ENCODE results near the gene NELFE. TPM values are rescaled to one million over a fixed set of nuclear protein-coding genes. Genes with fewer than 3 reads are reported as not detected.

Gene NELFE
- total RNA-seq, 1 donor from 2014 or later = 50.6 TPM

DNA sequence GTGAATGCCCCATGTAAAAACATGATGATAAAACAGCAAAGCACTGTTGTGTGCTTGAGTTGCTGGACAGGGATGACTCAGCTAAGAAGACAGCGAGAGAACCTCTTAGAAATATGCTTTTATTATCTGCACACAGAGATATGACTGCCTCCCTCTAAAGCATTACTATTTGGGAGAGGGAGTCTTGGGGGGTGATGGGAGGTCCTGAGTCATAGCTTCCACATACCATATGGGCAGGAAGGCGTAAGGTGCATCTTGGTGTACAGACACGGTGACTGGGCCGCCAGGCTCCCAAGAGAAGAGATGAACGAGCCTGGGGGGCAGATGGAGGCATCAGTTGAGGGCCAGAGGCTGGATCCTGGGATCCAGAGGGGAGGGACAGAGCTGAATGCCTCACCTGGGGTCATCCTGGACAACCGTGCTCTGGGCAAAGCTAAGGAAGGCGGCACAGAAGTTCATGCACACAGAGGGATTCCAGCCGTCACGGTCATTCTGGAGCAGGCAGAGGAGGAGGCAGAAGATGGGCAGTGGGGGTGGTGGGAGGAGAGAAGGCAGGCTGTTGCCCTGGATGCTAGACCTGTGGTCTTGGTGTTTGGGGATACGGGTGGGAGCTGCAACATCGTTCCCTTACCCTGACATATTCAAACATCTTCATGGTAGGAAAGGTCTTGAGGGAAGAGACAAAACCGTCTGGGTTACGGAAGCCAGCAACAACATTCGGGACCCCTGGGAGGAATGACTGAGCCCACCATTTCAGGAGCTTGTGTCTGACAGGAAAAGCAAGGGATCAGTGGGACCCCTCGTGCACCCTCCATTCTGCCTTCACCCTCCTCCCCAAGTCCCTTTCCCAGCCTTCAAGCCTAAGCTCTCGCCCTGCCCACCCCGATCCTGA lies 11.2 kb upstream of the NELFE start:
- H3K9me3 Mint-ChIP-seq (ENCODE audit: low read depth) = no peaks in the 10 kb centered on the region
- no peaks in the 10 kb centered on the region for H3K27me3 Mint-ChIP-seq (ENCODE audit: low read depth)
- TF ChIP-seq CTCF (IDR thresholded peaks at IDR 0.05) = no peak
- peaks cover 18% of the 10 kb centered on the region for H3K36me3 Mint-ChIP-seq (ENCODE audit: low read depth)
- peak; percentile 44 for DNase-seq (ENCODE audit: low spot score)
- H3K27ac Mint-ChIP-seq (ENCODE audit: unreplicated experiment) = peak overlapping the region; percentile 100
- peak overlapping the region; percentile 96 for H3K4me3 Mint-ChIP-seq (ENCODE audit: unreplicated experiment)
- H3K4me1 Mint-ChIP-seq (ENCODE audit: low read depth) = peaks cover 36% of the 10 kb centered on the region

GRCh38 chr6:31968791-31969711 lies 10.3 kb upstream of the NELFE start:
- no peak overlapping the region for H3K4me3 Mint-ChIP-seq (ENCODE audit: unreplicated experiment)
- H3K4me1 Mint-ChIP-seq (ENCODE audit: low read depth) = peaks cover 36% of the 10 kb centered on the region
- DNase-seq (ENCODE audit: low spot score) = peak; percentile 91
- no peaks in the 10 kb centered on the region for H3K9me3 Mint-ChIP-seq (ENCODE audit: low read depth)
- no peak overlapping the region for H3K27ac Mint-ChIP-seq (ENCODE audit: unreplicated experiment)
- TF ChIP-seq CTCF (IDR thresholded peaks at IDR 0.05) = no peak
- peaks cover 19% of the 10 kb centered on the region for H3K36me3 Mint-ChIP-seq (ENCODE audit: low read depth)
- H3K27me3 Mint-ChIP-seq (ENCODE audit: low read depth) = no peaks in the 10 kb centered on the region

- Mint-ChIP-seq H3K27ac (ENCODE audit: unreplicated experiment) (no peak overlapping the region), H3K4me1 (ENCODE audit: low read depth) (peaks cover 31% of the 10 kb centered on the region), H3K27me3 (ENCODE audit: low read depth) (no peaks in the 10 kb centered on the region), H3K9me3 (ENCODE audit: low read depth) (no peaks in the 10 kb centered on the region), H3K36me3 (ENCODE audit: low read depth) (peaks cover 22% of the 10 kb centered on the region), H3K4me3 (ENCODE audit: unreplicated experiment) (no peak overlapping the region)
- TF ChIP-seq CTCF (IDR thresholded peaks at IDR 0.05) = no peak
- no peak for DNase-seq (ENCODE audit: low spot score)
Measured at GRCh38 chr6:31968326-31968725, 9.6 kb upstream of the NELFE start.

DNA sequence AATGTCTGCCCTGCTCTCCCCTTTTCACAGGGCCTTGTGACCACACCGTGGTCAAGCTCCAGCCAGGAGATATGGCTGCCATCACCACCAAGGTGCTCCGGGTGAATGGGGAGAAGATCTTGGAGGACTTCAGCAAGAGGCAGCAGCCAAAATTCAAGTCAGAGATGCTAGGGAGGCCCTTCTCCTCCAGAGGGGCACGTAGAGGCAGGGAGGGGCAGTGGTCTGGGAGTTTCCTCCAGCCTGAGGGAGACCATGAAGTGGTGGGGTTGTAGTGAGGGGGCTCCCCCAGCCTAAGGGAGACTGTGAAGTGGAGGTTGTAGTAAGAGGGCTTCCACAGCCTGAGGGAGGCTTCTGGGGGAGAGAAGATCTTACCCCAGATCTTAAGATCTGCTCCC lies 9.2 kb upstream of the NELFE start:
- Mint-ChIP-seq H3K4me3 (ENCODE audit: unreplicated experiment) (peak overlapping the region; percentile 10), H3K36me3 (ENCODE audit: low read depth) (peaks cover 21% of the 10 kb centered on the region)
- DNase-seq (ENCODE audit: low spot score) = peak; percentile 57

More for the DNA sequence above, 9.2 kb upstream of the NELFE start:
- H3K4me1 Mint-ChIP-seq (ENCODE audit: low read depth) = peaks cover 27% of the 10 kb centered on the region
- TF ChIP-seq CTCF (IDR thresholded peaks at IDR 0.05) = no peak
- H3K27ac Mint-ChIP-seq (ENCODE audit: unreplicated experiment) = peak overlapping the region; percentile 49
- no peaks in the 10 kb centered on the region for H3K9me3 Mint-ChIP-seq (ENCODE audit: low read depth)
- H3K27me3 Mint-ChIP-seq (ENCODE audit: low read depth) = no peaks in the 10 kb centered on the region

Measured in chondrocyte (in vitro differentiated cells).